ENCODE data around the gene ATP5F1B. TPM values are rescaled to one million over a fixed set of nuclear protein-coding genes. Genes with fewer than 3 reads are reported as not detected.
A peak's percentile ranks its signal among the peaks of the same experiment; 100 is the strongest.

The ATP5F1B gene
- polyA plus RNA-seq, 1 donor from 2014 or later = 559 TPM

GRCh38 chr12:56593909-56594621, 51.7 kb downstream of the ATP5F1B start:
- Histone ChIP-seq H3K9ac (ENCODE audit: low read length) (no peak overlapping the region), H3K9me3 (ENCODE audit: low read length) (no peaks in the 10 kb centered on the region), H3K9me2 (ENCODE audit: insufficient read depth, low read length) (no peaks in the 10 kb centered on the region), H3K27me3 (ENCODE audit: insufficient read depth, low read depth, low read length) (no peaks in the 10 kb centered on the region), H3K79me2 (replicated peaks; ENCODE audit: insufficient read depth, low read length) (no peaks in the 10 kb centered on the region), H4K20me1 (ENCODE audit: insufficient read depth) (no peaks in the 10 kb centered on the region), H3K4me2 (ENCODE audit: low read length) (no peak overlapping the region), H2AFZ (ENCODE audit: low read depth, low read length) (no peak overlapping the region), H3F3A (ENCODE audit: insufficient read depth, low read length, poor library complexity, severe bottlenecking) (no peaks in the 10 kb centered on the region), H3K4me3 (ENCODE audit: low read length) (no peak overlapping the region), H3K36me3 (ENCODE audit: insufficient read depth, low read length) (no peaks in the 10 kb centered on the region), H3K27ac (ENCODE audit: low read length) (no peak overlapping the region)
- peak; percentile 77 for TF ChIP-seq SMC3 (conservative IDR thresholded peaks at IDR 0.05; ENCODE audit: poor library complexity)
- TF ChIP-seq TAF1 (IDR thresholded peaks at IDR 0.05; ENCODE audit: low read depth) = peak; percentile 25
- TF ChIP-seq REST (IDR thresholded peaks at IDR 0.05; ENCODE audit: borderline replicate concordance) = no peak
- peak; percentile 83 for TF ChIP-seq CTCF (IDR thresholded peaks at IDR 0.05; ENCODE audit: poor library complexity, severe bottlenecking)
- peak; percentile 52 for TF ChIP-seq EP300 (conservative IDR thresholded peaks at IDR 0.05; ENCODE audit: poor library complexity, severe bottlenecking)
- TF ChIP-seq EZH2 (IDR thresholded peaks at IDR 0.05; ENCODE audit: borderline replicate concordance, insufficient read depth, low read length, poor library complexity, severe bottlenecking) = no peak
- TF ChIP-seq POLR2AphosphoS5 (IDR thresholded peaks at IDR 0.05) = peak; percentile 6
- peak; percentile 78 for TF ChIP-seq RAD21 (conservative IDR thresholded peaks at IDR 0.05)
- TF ChIP-seq MXI1 (conservative IDR thresholded peaks at IDR 0.05; ENCODE audit: poor library complexity, severe bottlenecking) = no peak

- Histone ChIP-seq H3K27me3 (ENCODE audit: insufficient read depth, low read depth, low read length) (no peaks in the 10 kb centered on the region), H3K4me3 (ENCODE audit: low read length) (no peak overlapping the region), H3K79me2 (replicated peaks; ENCODE audit: insufficient read depth, low read length) (no peaks in the 10 kb centered on the region), H3K9me3 (ENCODE audit: low read length) (no peaks in the 10 kb centered on the region), H3K4me2 (ENCODE audit: low read length) (no peak overlapping the region), H3K36me3 (ENCODE audit: insufficient read depth, low read length) (no peaks in the 10 kb centered on the region), H3F3A (ENCODE audit: insufficient read depth, low read length, poor library complexity, severe bottlenecking) (no peaks in the 10 kb centered on the region), H3K9me2 (ENCODE audit: insufficient read depth, low read length) (no peaks in the 10 kb centered on the region), H2AFZ (ENCODE audit: low read depth, low read length) (no peak overlapping the region), H4K20me1 (ENCODE audit: insufficient read depth) (no peaks in the 10 kb centered on the region), H3K27ac (ENCODE audit: low read length) (no peak overlapping the region), H3K9ac (ENCODE audit: low read length) (no peak overlapping the region)
- no peak for TF ChIP-seq SMC3 (conservative IDR thresholded peaks at IDR 0.05; ENCODE audit: poor library complexity)
- no peak for TF ChIP-seq MXI1 (conservative IDR thresholded peaks at IDR 0.05; ENCODE audit: poor library complexity, severe bottlenecking)
- no peak for TF ChIP-seq REST (IDR thresholded peaks at IDR 0.05; ENCODE audit: borderline replicate concordance)
- TF ChIP-seq POLR2AphosphoS5 (IDR thresholded peaks at IDR 0.05) = no peak
- TF ChIP-seq EZH2 (IDR thresholded peaks at IDR 0.05; ENCODE audit: borderline replicate concordance, insufficient read depth, low read length, poor library complexity, severe bottlenecking) = no peak
- no peak for TF ChIP-seq TAF1 (IDR thresholded peaks at IDR 0.05; ENCODE audit: low read depth)
- no peak for TF ChIP-seq EP300 (conservative IDR thresholded peaks at IDR 0.05; ENCODE audit: poor library complexity, severe bottlenecking)
- no peak for TF ChIP-seq RAD21 (conservative IDR thresholded peaks at IDR 0.05)
- no peak for TF ChIP-seq CTCF (IDR thresholded peaks at IDR 0.05; ENCODE audit: poor library complexity, severe bottlenecking)
These were observed 53.8 kb downstream of the ATP5F1B start for GRCh38 chr12:56591961-56592360.
